HepG2 (cell line): ENCODE results near the gene EGLN2. TPM values are rescaled to one million over a fixed set of nuclear protein-coding genes. Genes with fewer than 3 reads are reported as not detected.

Experiments
- BCL6 ChIP-seq: IDR thresholded peaks from 2 replicates; pipeline ENCODE4 v1.6.1; 2016; ENCODE audit warnings: missing genetic modification reagents, missing compliant biosample characterization
- BRF2 ChIP-seq: sonication (generic); formaldehyde crosslinking; IDR thresholded peaks from 2 replicates; pipeline ENCODE4 v1.8.1; 2022; ENCODE audit warnings: mild to moderate bottlenecking, missing genetic modification reagents
- CBX5 ChIP-seq: sonication (generic); formaldehyde crosslinking; IDR thresholded peaks from 2 replicates; pipeline ENCODE4 v1.4.0; 2020; ENCODE audit warnings: missing genetic modification reagents, borderline replicate concordance
- DPF2 ChIP-seq: sonication (generic); formaldehyde crosslinking; IDR thresholded peaks from 2 replicates; pipeline ENCODE4 v1.4.0; 2020; ENCODE audit warnings: mild to moderate bottlenecking, low read depth, missing genetic modification reagents, borderline replicate concordance
- NFAT5 ChIP-seq: sonication (generic); formaldehyde crosslinking; IDR thresholded peaks from 2 replicates; pipeline ENCODE4 v1.4.0; 2020; ENCODE audit warnings: missing genetic modification reagents
- POGZ ChIP-seq: sonication (generic); formaldehyde crosslinking; IDR thresholded peaks from 2 replicates; pipeline ENCODE4 v1.4.0; 2020; ENCODE audit warnings: mild to moderate bottlenecking, missing genetic modification reagents
- SP5 ChIP-seq: IDR thresholded peaks from 2 replicates; pipeline ENCODE4 v1.6.1; 2016; ENCODE audit warnings: low read depth, borderline replicate concordance
- TGIF2 ChIP-seq: IDR thresholded peaks from 2 replicates; pipeline ENCODE4 v1.6.1; 2016; ENCODE audit warnings: control low read depth, missing compliant biosample characterization
- THYN1 ChIP-seq: sonication (generic); formaldehyde crosslinking; IDR thresholded peaks from 2 replicates; pipeline ENCODE4 v1.8.1; 2023; ENCODE audit warnings: low read depth, mild to moderate bottlenecking, moderate library complexity, missing genetic modification reagents, borderline replicate concordance
- UBTF ChIP-seq: sonication (generic); formaldehyde crosslinking; IDR thresholded peaks from 2 replicates; pipeline ENCODE4 v1.4.0; 2020; ENCODE audit warnings: mild to moderate bottlenecking, missing genetic modification reagents
- ZBTB44 ChIP-seq: sonication (generic); formaldehyde crosslinking; IDR thresholded peaks from 2 replicates; pipeline ENCODE4 v1.4.0; 2020; ENCODE audit warnings: missing genetic modification reagents
- ZFP36L2 ChIP-seq: sonication (generic); formaldehyde crosslinking; IDR thresholded peaks from 2 replicates; pipeline ENCODE4 v1.4.0; 2020; ENCODE audit warnings: missing genetic modification reagents
- ZFX ChIP-seq: sonication (generic); formaldehyde crosslinking; IDR thresholded peaks from 2 replicates; pipeline ENCODE4 v1.4.0; 2020; ENCODE audit warnings: mild to moderate bottlenecking, low read depth, missing genetic modification reagents, moderate library complexity
- ZMAT5 ChIP-seq: sonication (generic); formaldehyde crosslinking; IDR thresholded peaks from 2 replicates; pipeline ENCODE4 v1.5.0; 2020; ENCODE audit warnings: mild to moderate bottlenecking, low read depth, missing genetic modification reagents, borderline replicate concordance
- ZNF274 ChIP-seq: sonication (generic); formaldehyde crosslinking; IDR thresholded peaks from 2 replicates; pipeline ENCODE4 v1.5.1; 2020; ENCODE audit warnings: mild to moderate bottlenecking, missing genetic modification reagents
- ZNF382 ChIP-seq: sonication (generic); formaldehyde crosslinking; IDR thresholded peaks from 2 replicates; pipeline ENCODE4 v1.5.0; 2020; ENCODE audit warnings: missing genetic modification reagents, mild to moderate bottlenecking, borderline replicate concordance
- ZNF644 ChIP-seq: IDR thresholded peaks from 2 replicates; pipeline ENCODE4 v1.6.1; 2016; ENCODE audit warnings: low read depth
- ZNF788 ChIP-seq: sonication (generic); formaldehyde crosslinking; IDR thresholded peaks from 2 replicates; pipeline ENCODE4 v1.5.0; 2020; ENCODE audit warnings: mild to moderate bottlenecking, missing genetic modification reagents, borderline replicate concordance
- polyA plus RNA-seq, 8 experiments: library from polyadenylated mRNA; depleted of rRNA in 3 of 8; stranded (reverse) in 7 of 8; unstranded in 1 of 8; fragments of >200 nt; fragmentation: Illumina TruSeq in 4 of 8; extraction: Trizol in 4 of 8; gene quantifications; 2 replicates each; pipeline versions ENCODE4 v1.2.1 to v1.2.3, GENCODE V29; 2011 to 2016; ENCODE audit warnings: low read depth in 4 of 8, missing spikeins in 1 of 8, mixed read lengths in 1 of 8; ENCODE audit not compliant: insufficient read depth in 1 of 8
- total RNA-seq, 5 experiments: library from RNA; depleted of rRNA; stranded (reverse); fragments of >200 nt; fragmentation: Illumina TruSeq; extraction: Trizol; gene quantifications; 2 replicates each; pipeline ENCODE4 v1.2.3, GENCODE V29; 2016; ENCODE audit warnings: low read depth in 1 of 5

EGLN2 gene
- total and polyA plus RNA-seq, 2 of the 13 experiments (the other 11 are each of a cell fraction or from before 2014, with no cell fraction given) = 16.5 to 40.8 TPM

- TF ChIP-seq UBTF (CRISPR knock-in tag) = peak; percentile 93
- peak; percentile 35; the same call in 1 of the 2 replicates for TF ChIP-seq SP5 (CRISPR knock-in tag)
- TF ChIP-seq ZMAT5 (CRISPR knock-in tag) = no peak
- no peak for TF ChIP-seq THYN1 (CRISPR knock-in tag)
- peak; percentile 66; the same call in 1 of the 2 replicates for TF ChIP-seq ZNF274 (CRISPR knock-in tag)
- TF ChIP-seq NFAT5 (CRISPR knock-in tag) = 0 out of 2 replicates have a peak, but pooled peaks have one; percentile 19
- TF ChIP-seq ZFP36L2 (CRISPR knock-in tag) = no peak
- no peak; the same call in 1 of the 2 replicates for TF ChIP-seq ZNF644
- peak; percentile 69 for TF ChIP-seq ZFX (CRISPR knock-in tag)
- TF ChIP-seq ZBTB44 (CRISPR knock-in tag) = no peak; the same call in 1 of the 2 replicates
- TF ChIP-seq ZNF382 (CRISPR knock-in tag) = no peak
- TF ChIP-seq TGIF2 = peak; percentile 19; the same call in 1 of the 2 replicates
- TF ChIP-seq ZNF788 (CRISPR knock-in tag) = no peak; the same call in 1 of the 2 replicates
- peak; percentile 80; the same call in 1 of the 2 replicates for TF ChIP-seq CBX5 (CRISPR knock-in tag)
- no peak for TF ChIP-seq DPF2 (CRISPR knock-in tag)
- TF ChIP-seq BCL6 (CRISPR knock-in tag) = peak; percentile 49
- peak; percentile 51; the same call in 1 of the 2 replicates for TF ChIP-seq BRF2 (CRISPR knock-in tag)
- TF ChIP-seq POGZ = peak; percentile 74; the same call in 1 of the 2 replicates
Observed at GRCh38 chr19:40797963-40798682, 868 bp upstream of the EGLN2 start (continued).
